Stomach smooth muscle (tissue), 2 donors: ENCODE measurements around the gene SS18L1.

Source experiments
- H3K27ac ChIP-seq: one replicate; pipeline ENCODE4 v1.7.0; 2013; ENCODE audit warnings: mild to moderate bottlenecking, low read length, inconsistent platforms
- H3K27me3 ChIP-seq, 2 donors: one replicate each; pipeline ENCODE4 v1.7.0; 2013; ENCODE audit warnings: low read length in 2 of 2; ENCODE audit not compliant: insufficient read depth in 2 of 2, control insufficient read depth in 1 of 2
- H3K36me3 ChIP-seq, 2 donors: one replicate each; pipeline ENCODE4 v1.7.0; 2013; ENCODE audit warnings: low read length in 2 of 2; ENCODE audit not compliant: control insufficient read depth in 2 of 2, insufficient read depth in 2 of 2
- H3K4me1 ChIP-seq: one replicate; pipeline ENCODE4 v1.7.0; 2013; ENCODE audit warnings: low read length; ENCODE audit not compliant: control insufficient read depth, insufficient read depth
- H3K4me3 ChIP-seq, 2 donors: one replicate each; pipeline ENCODE4 v1.7.0; 2013; ENCODE audit warnings: low read length in 2 of 2
- H3K9ac ChIP-seq, 2 donors: one replicate each; pipeline ENCODE4 v1.7.0; 2013; ENCODE audit warnings: low read length in 2 of 2, mild to moderate bottlenecking in 1 of 2
- H3K9me3 ChIP-seq, 2 donors: one replicate each; pipeline ENCODE4 v1.7.0; 2013; ENCODE audit warnings: low read length in 2 of 2; ENCODE audit not compliant: control insufficient read depth in 2 of 2
- donor health status: healthy.
- donor health status: Pancreatic carcinoma.

The SS18L1 gene

DNA sequence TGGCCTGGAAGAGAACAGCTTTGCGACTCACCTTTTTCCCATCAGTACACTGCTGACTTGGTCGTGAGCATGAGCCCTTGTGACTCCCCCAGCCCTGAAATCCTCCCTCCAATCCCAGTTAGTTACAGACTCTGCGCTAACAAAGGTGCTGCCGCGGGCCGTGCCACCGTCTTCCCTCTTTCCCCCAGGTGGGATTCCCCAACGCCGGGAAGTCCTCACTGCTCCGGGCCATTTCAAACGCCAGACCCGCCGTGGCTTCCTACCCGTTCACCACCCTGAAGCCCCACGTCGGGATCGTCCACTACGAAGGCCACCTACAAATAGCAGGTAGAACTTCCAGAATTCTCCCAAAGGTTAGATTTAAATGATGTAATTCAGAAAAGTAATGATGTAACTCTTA, 55.4 kb downstream of the SS18L1 start:
- Histone ChIP-seq H3K27ac (no peak overlapping the region), H3K9me3 (no peaks in the 10 kb centered on the region), H3K36me3 (peaks cover 42 to 47% of the 10 kb centered on the region in 2 donors), H3K4me3 (no peak overlapping the region), H3K9ac (no peak overlapping the region), H3K4me1 (no peaks in the 10 kb centered on the region), H3K27me3 (no peaks in the 10 kb centered on the region)

DNA sequence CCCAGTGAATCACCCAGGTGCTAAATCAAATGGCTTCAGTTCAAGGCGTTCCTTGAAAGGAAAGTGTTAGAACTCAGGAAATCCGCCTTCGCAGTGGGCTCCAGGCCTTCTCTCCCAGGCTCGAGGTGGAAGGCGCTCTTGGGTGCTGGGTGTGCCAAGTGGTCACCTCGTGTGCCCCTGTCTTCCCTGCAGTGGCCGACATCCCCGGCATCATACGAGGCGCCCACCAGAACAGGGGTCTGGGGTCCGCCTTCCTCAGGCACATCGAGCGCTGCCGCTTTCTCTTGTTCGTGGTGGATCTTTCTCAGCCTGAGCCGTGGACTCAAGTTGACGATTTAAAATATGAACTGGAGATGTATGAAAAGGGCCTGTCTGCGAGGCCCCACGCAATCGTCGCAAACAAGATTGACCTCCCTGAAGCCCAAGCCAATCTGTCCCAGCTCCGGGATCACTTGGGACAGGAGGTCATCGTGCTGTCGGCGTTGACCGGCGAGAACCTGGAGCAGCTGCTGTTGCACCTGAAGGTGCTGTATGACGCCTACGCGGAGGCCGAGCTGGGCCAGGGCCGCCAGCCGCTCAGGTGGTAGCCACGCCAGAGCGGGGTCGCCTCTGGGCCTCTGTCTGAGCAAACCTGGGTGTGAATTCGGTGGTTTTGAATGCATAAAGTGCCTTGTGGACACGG, 57.1 kb downstream of the SS18L1 start:
- Histone ChIP-seq H3K4me3 (no peak overlapping the region), H3K27ac (no peak overlapping the region), H3K36me3 (peaks cover 42% of the 10 kb centered on the region in 2 donors), H3K9ac (no peak overlapping the region), H3K27me3 (no peaks in the 10 kb centered on the region), H3K9me3 (no peaks in the 10 kb centered on the region), H3K4me1 (no peaks in the 10 kb centered on the region)

DNA sequence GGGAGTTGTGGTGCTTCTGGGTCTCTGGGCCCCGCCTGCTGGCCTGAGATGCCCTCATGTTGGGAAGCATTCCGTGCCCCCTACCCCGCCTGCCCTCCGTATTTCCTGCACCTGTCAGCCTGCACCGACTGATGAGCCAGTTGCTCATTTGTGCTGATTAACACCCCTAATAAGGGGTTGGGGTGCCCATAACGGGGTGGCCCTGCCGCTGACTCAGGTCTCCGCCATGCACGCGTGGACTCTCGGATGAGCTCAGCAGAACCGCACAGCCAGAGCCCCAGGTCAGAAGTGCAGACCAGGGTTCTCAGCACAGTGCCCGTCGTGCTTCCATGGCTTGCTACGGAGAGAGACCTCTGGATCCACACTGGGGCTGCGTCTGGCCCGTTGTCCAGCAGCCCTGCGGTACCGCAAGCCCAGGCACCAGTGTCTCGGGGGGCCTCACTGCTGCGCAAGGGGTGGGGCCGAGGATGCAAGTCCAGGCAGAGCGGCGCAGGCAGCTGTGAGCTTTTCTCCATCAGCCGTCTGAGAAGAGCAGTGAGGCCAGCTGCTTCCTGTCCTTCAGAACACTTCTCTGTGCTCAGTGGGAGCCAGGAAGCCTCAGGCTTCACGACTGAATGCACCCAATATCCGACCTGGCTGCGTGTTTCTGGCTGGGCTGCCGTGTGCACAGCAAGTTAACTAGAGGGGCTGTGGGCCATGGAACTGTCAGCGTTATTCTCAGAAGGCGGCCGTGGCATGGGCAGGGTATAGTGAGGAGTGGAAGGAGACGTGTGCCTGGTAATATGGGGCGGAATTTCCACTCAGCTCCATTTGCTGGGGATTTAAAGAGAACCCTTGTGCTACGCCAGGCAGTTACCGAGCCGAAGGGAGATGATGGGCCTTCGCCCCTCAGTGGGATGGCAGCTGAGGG, 57.9 kb downstream of the SS18L1 start:
- Histone ChIP-seq H3K27ac (no peak overlapping the region), H3K4me3 (no peak overlapping the region), H3K4me1 (no peaks in the 10 kb centered on the region), H3K27me3 (no peaks in the 10 kb centered on the region), H3K36me3 (peaks cover 40 to 42% of the 10 kb centered on the region in 2 donors), H3K9me3 (no peaks in the 10 kb centered on the region), H3K9ac (no peak overlapping the region)

DNA sequence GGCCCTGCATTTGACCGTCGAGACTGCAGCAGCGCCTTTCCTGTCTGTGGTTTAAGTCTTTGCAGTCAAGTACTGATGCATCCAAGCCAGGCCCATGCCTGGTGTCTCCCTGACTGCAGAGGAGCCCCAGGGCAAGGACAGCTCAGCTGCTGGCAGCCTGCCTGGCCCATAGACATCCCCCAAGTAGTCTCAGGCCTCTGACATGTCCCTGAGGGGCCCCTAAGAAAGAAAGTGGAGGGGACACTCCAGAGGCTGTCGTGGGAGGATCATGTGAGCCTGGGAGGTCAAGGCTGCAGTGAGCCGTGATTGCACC, 58.5 kb downstream of the SS18L1 start:
- Histone ChIP-seq H3K36me3 (peaks cover 40 to 42% of the 10 kb centered on the region in 2 donors), H3K27ac (no peak overlapping the region), H3K27me3 (no peaks in the 10 kb centered on the region), H3K9ac (no peak overlapping the region), H3K4me3 (no peak overlapping the region), H3K4me1 (no peaks in the 10 kb centered on the region), H3K9me3 (no peaks in the 10 kb centered on the region)

DNA sequence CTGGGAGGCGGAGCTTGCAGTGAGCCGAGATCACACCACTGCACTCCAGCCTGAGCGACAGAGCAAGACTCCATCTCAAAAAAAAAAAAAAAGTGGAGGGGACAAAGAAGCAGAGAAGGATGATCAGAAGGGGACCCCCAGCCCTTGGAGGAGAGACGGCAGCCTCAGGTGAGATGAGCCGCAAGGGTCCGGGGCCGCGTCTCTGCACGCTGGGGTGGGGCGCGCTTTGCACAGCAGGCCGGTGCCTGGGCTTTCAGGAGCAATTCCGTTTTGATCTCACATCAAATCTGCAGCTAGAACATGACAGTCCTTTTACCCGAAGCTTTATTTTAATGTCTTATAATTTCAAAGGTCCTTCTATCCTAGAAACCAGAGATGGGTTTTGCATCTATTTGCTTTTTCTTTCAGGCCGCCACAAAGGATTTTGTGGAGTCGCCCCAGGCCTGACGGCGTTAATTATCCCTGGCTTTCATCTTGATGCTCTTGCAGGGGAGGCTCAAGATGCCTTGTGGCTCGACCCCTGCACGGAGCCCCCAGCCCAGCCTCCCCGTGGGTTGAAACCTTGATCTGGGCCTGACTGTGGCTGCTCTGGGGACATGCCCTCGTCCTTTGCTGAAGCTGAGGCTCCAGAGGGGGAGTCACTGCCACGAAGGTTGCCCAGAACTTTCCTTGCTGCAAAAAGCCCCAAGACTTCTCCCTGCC, 59.3 kb downstream of the SS18L1 start:
- no peaks in the 10 kb centered on the region for H3K4me1 ChIP-seq

DNA sequence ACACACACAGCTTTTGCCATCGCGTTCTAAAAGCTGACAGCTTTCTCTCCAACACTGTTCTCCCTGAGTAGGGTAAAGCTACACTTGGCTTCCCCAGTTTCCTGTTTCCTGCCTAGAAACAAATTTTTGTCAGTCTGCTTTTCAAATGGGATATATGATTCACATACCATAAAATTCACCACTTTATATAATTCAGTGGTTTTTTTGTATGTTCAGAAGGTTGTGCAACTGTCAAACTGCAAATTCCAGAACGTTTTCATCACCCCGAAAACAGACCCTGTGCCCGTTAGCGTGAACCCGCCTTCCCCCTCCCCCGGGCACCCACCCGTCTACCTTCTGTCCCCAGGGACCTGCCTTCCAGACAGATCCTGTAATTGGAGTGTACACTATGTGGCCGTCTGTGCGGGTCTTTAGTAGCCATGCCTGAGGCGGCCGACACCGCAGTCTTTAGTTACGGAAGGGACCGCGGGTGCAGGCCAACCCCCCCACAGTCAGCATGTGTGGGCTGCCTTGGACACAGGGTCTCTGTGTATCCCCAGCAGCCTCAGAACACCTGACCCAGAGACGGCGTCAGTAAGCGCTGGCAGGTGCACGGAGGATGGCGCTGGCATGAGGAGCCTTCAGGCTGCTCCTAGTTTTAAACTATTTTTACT, 59.9 kb downstream of the SS18L1 start:
- peaks cover 29 to 30% of the 10 kb centered on the region in 2 donors for H3K36me3 ChIP-seq

More for the DNA sequence above, 59.3 kb downstream of the SS18L1 start:
- peaks cover 36 to 37% of the 10 kb centered on the region in 2 donors for H3K36me3 ChIP-seq
- no peaks in the 10 kb centered on the region for H3K27me3 ChIP-seq
- H3K4me3 ChIP-seq = no peak overlapping the region
- H3K27ac ChIP-seq = no peak overlapping the region
- no peak overlapping the region for H3K9ac ChIP-seq
- H3K9me3 ChIP-seq = no peaks in the 10 kb centered on the region

DNA sequence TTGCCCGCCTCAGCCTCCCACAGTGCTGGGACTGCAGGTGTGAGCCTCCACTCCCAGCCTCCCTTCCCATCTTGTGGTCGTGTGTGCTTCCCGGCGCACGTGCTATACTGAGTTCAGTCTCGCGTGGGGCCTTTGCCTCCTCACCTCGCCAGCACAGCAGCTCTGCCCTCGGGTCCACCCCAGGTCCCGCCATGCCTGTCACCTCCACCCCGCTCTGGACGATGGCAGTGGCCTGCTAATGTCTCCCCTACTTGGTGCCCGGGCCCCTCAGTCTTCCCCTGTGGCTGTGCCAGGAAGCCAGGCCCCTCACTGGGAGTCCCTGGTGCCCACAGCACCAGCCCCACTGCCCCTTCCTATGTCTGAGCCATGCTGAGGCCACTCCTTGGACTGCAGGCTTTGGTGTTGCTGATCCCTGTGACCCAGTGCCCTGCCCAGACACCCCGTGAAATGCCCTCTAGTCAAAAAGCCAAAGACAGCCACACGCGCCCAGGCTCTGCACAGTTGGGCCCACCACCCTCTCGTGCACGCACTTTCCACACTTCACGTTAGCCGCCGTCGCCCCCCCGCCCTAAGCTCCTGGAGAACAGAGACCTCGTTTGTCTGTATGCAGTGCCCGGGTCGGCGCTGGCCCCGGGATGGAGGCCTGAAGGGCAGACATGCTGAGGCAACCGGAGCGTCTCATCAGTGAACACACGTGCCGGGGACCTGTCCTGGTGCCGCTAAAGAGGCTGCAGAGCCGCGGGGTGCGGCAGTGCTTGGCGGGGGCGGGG, 62.2 kb downstream of the SS18L1 start:
- H3K4me1 ChIP-seq = no peaks in the 10 kb centered on the region
- peaks cover 11 to 14% of the 10 kb centered on the region in 2 donors for H3K27me3 ChIP-seq
- no peak overlapping the region for H3K27ac ChIP-seq
- H3K9ac ChIP-seq = no peak overlapping the region
- peaks cover 12 to 14% of the 10 kb centered on the region in 2 donors for H3K36me3 ChIP-seq
- H3K4me3 ChIP-seq = no peak overlapping the region
- no peaks in the 10 kb centered on the region for H3K9me3 ChIP-seq

More for the DNA sequence above, 59.9 kb downstream of the SS18L1 start:
- H3K9ac ChIP-seq = no peak overlapping the region
- no peaks in the 10 kb centered on the region for H3K27me3 ChIP-seq
- H3K4me3 ChIP-seq = no peak overlapping the region
- H3K9me3 ChIP-seq = no peaks in the 10 kb centered on the region
- no peak overlapping the region for H3K27ac ChIP-seq
- no peaks in the 10 kb centered on the region for H3K4me1 ChIP-seq

DNA sequence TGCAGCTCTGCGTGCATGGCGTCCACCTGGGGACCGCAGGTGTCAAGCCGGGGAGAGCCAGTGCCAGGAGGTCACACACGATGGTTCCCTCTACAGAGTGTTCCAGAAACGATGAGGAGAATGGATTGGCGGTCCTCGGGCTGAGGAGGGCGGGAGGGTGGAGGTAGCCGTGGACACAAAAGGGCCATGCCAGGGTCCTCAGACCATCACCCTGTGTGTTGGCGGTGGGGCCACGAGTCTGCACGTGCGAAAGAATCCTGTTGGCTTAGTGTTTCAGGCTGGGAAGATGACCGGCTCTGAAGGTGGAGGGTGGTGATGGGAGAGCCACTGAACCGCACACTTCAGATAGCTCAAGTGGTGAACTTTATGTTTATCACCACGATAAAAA, 62.8 kb downstream of the SS18L1 start:
- Histone ChIP-seq H3K27me3 (peaks cover 17 to 20% of the 10 kb centered on the region in 2 donors), H3K36me3 (peaks cover 8 to 9% of the 10 kb centered on the region in 2 donors), H3K4me3 (no peak overlapping the region), H3K4me1 (no peaks in the 10 kb centered on the region), H3K9me3 (no peaks in the 10 kb centered on the region), H3K9ac (no peak overlapping the region), H3K27ac (no peak overlapping the region)

DNA sequence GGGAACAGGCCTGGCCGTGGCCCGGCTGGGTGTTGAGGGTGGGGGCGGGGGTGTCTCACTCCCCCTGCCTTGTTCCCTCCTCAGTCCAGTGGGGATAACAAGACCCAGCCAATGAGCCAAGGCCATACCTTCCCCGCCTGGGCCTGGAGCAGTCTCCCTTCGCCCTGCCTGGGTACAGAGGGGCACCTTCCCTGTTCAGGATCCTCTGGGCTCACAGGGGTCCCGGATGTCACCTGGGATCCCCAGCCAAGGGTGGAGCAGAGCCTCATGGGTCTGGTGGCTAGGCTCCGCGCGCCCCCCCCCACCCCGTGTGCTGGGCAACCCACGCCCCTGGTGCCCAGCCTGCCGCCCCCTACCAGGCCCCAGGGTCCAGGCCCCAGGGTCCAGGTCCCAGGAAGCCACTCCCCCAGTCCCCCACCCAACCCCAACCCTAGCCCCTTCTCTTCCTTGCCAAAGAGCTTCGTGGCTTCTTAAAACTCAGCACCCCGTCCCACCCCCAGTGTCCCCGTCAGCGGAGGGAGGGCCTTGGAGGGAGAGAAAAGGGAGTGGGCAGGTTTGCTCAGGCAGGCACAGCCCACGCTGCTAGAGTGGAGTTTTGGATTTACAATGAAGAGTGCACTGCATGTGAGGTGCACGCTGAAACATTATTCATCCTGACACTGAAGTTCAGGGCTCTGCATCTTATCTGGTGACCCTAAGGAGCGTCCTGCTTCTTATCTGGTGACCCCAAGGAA, 64.7 kb downstream of the SS18L1 start:
- Histone ChIP-seq H3K9ac (no peak overlapping the region), H3K27ac (no peak overlapping the region), H3K36me3 (peaks cover 0 to under 1% of the 10 kb centered on the region in 2 donors)

More for the DNA sequence above, 64.7 kb downstream of the SS18L1 start:
- no peaks in the 10 kb centered on the region for H3K9me3 ChIP-seq
- no peak overlapping the region for H3K4me3 ChIP-seq
- peaks cover 29 to 32% of the 10 kb centered on the region in 2 donors for H3K27me3 ChIP-seq
- no peaks in the 10 kb centered on the region for H3K4me1 ChIP-seq
